Raji (cell line): Measurements from ENCODE around the gene FNDC3A.

Experiments
- POLR2A ChIP-seq: IDR thresholded peaks from 2 replicates; pipeline ENCODE4 v1.6.1; 2011; ENCODE audit warnings: low read depth, low read length, control low read depth; ENCODE audit not compliant: insufficient read depth

FNDC3A gene

DNA sequence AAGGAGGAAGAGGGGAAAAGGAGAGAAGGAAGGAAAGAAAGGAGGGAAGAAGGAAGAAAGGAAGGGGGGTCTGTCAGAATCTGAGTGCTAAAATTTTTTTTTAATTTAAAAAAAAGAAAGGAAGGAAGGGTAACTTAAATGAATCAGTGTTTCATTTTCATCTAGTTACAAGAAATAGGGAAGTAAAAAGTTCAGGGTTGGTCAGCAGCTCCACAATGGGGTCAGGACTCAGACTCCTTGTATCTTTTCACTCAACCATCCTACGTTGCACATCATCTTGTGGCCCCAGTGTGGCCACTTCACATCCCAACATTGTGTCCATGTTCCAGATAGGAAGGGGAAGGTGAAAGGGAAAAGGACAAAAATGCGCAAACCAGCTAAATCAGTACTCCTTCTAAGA lies 14.3 kb upstream of the FNDC3A start:
- no peak for TF ChIP-seq POLR2A

DNA sequence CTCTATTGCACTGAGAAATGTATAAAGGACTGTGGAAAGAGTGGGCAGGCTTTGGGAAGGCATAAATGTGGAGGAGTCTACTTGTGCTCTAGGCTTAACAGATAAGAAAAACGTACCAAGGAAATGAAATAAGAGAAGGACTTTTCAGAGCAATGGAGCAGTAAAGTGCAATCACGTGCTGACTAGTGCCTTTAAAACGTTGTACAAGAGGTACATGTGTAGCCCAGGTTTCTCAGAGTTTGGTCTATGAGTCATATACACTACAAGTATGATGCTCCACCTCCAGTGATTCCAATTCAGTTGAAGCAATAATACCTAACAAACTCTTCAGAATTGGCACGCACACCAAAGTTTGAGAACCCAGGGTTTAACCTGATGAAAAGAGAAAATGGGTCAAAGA lies 13.4 kb upstream of the FNDC3A start:
- no peak for TF ChIP-seq POLR2A

DNA sequence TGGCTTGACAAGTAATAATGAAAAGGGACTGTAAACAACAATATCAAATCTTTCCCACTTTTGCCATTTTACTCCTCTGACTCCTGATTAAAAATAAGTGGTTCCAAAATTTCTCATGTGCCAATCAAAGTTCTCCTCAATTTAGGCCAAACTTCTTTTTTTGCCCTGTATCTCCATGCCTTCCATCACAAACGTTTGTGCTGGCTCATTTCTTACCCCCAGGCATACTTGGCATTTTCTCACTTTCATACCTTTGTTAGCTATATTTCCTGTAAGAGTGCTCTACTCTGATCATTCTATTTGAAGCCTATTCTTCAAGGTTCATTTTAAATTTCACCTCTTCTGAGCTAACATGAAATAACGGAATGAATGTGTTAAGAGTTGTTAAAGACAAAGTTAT lies 10.0 kb upstream of the FNDC3A start:
- no peak for TF ChIP-seq POLR2A

DNA sequence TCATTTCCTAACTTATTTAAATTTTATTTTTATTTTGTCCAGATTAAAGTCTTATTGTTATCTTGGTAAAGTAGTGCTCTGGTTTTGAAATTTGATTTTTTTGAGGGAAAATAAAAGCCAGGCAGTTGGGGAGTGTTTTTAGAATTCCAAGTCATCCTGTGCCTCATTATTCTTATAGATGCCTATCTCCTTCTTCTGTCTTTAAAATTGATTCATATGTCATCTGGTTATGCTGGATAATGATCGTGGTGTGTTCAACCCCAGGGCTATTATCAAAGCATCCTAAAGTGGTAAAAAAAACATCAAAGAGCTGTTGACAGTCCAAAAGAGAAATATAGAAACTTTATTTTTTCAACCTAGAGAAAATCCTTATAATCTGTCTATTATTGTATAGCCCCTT lies 6.0 kb upstream of the FNDC3A start:
- TF ChIP-seq POLR2A, result no peak

DNA sequence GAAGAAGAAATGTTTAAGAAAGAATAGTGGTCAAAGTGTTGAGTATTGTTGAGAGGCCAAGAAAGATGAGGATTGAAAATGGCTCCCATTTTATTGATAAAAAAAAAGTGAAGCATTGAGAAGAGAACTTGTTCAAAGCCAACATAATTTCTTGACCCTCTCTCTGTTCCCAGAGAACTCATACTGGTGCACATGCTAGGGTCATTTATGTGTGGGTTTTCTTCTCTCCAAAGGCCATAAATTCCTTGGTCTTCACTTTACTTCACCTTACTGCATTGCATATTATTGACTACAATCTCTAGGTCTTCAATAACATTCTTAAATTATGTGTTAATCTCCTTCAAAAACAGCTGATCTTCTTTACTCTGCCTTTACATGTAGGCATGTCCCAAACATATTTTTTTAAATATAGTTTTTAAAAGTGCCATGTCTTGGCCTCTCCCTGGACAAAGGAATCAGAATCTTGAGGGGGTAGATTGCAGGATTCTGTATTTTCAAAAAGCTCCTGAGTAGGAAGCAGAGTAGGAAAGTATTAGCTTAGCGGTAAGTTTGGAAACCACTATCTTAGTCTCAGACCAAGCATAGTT lies 1.8 kb upstream of the FNDC3A start:
- no peak for TF ChIP-seq POLR2A

DNA sequence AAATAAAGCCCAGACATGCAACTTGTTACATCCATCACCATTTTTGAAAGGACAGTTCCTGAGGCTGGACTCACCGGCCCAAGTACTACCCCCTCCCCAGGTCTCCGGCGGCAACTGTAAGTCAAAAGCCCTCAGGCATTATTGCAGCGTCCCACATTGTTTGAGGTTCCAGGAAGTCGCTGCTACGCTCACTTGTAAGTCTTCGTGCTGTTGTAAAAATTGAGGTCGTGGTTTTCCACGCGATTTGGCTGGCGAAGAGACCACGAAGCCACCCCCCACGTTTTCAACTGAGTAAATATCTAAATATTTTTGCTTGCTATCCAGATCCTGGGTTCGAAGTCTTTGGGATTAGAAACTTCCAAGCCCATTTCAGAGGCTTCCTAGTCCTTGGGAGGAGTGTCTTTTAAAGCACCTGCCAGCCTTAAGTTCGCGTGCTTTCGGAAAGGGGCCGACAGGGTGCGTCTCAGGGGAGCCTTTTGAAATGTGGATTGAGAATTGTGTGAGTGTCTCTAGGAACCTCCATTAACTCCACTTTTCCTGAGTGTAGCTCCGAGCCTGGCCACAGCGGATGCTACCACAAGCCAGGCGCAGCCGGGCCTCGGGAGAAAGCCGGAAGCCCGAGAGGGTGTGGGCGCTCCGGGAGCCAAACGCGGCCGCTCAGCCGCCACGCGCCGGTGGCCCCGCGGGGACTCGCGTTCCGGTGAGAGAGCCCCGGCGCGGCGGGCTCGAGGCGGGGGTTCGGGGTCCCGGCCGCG lies 434 bp upstream of the FNDC3A start:
- no peak for TF ChIP-seq POLR2A

DNA sequence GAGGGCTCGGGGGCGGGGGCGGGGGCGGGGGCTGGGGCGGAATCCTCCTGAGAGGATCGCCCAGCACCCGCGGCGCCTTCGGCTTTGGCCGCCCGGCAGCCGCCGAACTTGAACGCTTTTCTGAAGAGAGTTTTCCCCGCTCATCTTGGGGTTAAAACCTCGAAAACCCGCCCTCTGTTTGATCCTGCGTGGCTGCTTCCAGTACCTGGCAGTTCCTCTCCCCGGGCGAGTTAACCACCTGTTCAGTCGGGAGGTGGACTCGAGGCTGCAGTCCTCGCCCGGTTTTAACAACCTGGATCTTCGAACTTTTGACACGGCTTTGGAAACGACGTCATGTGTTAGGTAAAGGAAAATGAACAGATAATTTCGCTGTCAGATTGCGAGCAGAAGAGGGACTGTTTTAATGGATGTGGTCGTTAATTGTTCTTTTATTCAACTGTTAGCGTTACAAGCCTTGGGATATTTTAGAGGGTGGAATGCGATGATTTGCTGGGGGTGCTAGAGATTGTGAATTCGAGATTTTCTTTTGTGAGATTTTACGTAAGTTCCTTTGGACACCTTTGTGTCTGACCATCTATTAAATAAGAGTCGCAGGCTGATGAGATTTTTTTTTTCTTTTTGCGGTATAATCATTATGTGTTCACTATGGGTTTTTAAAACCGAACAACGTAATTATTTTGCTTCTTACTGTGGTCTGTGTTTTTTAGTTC lies 1.0 kb downstream of the FNDC3A start:
- TF ChIP-seq POLR2A, result no peak

DNA sequence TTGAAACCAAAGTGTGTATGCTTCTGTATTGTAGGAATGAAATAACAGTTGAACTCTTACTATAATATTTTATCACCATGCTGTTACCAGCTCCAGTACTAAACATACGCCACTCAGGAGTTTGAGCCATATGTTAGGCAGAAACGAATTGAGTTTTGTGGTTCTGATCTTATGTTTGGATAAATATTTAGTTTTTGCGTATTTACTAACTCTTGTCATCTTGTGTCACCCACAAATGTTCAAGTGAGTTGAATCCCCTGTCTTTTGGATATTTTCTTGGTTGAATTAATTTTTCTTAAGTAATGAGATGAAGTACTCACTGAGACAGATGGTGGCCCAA lies 1.5 kb downstream of the FNDC3A start:
- no peak for TF ChIP-seq POLR2A

DNA sequence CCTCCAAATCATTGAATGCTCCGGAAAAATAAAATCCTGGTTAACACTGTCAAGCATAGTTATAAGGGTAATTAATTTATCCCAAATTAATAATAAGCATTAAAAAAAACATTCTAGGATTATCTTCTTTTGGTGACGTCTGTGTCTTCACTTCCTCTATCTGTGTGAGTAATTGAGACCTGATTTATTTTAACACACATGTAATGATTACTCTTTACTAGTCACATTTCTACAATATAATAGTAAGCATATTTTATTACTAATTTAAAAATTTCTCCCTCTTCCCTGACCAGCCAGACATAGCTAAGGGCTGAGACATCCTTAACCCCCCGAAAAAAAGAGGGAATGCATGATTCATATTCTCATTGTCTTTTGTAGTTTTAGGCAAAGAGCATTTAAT lies 2.3 kb downstream of the FNDC3A start:
- no peak for TF ChIP-seq POLR2A

DNA sequence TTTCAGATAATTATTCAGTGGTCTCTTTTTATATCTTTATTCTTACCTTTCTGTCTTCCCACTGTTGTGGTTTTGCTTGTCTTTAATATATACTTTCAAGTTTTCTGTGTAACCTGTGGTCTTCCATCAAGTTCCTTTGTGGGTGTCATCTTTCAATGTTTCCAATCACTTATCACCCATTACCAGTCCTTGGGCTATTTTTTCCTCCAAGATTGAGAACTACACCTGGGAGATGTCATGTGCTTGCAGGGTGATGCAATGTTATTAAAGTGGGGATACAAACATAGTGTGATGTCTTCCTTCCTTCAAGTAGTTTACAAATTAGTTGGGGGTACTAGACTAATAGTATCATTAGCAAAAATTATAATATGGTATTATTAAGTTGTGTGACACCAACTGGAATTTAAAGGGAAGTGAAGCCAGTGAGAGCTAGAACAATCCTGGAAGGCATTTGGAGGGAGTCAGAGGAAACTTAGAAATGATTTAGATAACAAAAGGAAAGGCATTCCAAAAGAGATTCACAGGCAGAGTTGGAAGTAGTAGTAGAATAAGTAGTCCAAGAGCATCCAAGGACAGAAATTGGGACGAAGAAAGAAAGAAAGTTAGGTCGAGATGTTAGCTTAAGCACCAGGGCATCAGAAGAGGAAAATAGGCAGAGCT lies 3.4 kb downstream of the FNDC3A start:
- no peak for TF ChIP-seq POLR2A

DNA sequence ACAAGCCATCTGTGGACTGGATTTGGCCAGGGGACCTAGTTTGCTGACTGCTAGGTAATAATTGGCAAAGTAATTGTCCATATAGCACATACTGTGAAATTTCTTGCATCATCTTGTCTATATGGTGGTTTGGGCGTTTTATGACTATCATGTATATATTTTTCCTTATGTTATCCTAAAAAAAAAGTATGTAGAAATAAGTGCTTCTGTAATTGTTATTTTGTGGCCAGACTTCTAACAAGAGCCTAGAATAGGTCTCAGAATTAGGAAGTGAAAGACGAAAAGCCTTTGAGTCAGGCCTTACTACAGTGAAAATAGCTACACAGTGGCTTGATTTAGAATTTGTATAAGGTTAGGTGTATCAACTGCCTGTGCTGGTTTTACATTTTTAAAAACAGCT lies 4.2 kb downstream of the FNDC3A start:
- no peak for TF ChIP-seq POLR2A

DNA sequence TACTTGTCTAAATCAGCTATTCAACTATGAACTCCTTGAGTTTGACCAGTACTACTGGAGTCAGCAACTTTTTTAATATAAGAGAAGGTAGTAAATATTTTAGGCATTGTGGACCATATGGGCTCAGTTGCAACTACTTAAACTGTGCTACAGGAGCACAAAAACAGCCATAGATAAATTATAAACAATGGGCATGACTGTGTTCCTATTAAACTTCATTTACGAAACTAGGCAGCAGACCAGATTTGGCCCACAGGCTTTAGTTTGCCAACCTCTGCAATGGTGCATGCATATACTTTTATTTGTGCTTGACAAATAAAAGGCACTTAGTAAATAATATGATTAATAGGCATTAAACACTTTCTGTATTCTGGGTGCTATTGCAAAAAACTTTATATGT lies 7.6 kb downstream of the FNDC3A start:
- TF ChIP-seq POLR2A, result no peak

DNA sequence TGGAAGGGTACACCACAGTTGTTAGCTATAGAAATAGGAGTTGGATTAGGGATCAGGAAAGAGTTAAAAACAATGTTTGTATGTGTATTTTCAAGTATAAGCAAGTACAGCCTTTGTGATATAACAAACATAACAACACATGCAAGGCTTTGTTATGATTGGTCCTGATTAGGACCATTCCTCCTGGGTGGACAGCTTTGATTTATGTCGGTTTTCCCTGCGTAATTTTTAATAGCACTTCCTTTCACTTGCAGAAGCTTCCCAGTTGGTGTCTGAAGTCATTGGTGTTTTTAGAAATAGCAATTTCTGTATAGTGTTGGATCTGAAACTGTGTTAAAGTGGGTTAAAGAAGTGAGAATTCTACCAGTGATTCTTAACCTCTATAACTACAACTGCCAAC lies 10.0 kb downstream of the FNDC3A start:
- no peak for TF ChIP-seq POLR2A

DNA sequence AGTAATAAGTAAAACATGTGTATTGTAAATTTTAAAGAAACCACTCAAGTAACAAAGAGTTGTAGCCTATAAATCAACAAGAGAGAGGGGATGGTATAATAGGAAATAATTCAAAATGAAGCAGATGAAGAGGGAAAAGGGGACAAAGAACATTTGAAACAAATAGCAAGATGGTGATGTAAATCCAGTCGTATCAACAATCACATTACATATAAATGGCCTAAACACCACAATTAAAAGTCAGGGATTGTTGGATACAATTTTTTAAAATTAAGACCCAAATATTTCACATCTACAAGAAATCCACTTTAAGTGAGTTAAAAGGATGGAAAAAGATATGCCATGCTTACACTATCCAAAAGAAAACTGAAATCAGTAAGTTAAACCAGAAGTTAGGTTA lies 15.2 kb downstream of the FNDC3A start:
- TF ChIP-seq POLR2A, result no peak

DNA sequence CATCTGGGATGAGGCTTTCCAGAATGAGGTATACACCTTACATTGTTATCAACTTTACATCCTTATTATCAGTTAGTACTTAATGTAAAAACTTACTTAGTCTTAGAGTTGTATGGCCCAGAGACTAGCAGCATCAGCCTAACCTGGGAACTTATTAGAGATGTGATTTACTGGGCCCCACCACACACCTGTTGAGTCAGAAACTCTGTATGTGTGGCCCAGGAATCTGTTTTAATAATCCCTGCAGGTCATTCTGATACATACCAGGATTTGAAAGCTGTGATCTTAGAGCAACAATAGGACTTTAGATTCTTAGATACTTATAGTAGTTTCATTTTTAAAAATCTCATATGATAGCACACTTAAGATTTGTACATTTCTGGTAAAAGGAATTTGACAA lies 17.4 kb downstream of the FNDC3A start:
- no peak for TF ChIP-seq POLR2A

DNA sequence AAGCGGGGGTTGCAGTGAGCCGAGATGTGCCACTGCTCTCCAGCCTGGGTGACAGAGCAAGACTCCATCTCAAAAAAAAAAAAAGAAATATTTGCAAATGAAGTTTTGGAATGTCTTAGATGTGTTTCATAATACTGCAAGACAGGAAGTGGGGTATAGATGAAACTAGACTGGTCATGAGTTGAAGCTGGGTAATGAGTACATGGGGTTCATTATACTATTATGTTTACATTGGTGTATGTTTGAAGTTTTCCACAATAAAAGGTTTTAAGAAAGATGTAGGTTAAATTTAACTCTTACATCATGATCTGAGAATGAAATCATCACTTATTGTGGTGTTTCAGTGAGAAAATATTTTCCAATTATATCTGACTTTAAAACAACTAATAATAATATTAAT lies 19.0 kb downstream of the FNDC3A start:
- no peak for TF ChIP-seq POLR2A

DNA sequence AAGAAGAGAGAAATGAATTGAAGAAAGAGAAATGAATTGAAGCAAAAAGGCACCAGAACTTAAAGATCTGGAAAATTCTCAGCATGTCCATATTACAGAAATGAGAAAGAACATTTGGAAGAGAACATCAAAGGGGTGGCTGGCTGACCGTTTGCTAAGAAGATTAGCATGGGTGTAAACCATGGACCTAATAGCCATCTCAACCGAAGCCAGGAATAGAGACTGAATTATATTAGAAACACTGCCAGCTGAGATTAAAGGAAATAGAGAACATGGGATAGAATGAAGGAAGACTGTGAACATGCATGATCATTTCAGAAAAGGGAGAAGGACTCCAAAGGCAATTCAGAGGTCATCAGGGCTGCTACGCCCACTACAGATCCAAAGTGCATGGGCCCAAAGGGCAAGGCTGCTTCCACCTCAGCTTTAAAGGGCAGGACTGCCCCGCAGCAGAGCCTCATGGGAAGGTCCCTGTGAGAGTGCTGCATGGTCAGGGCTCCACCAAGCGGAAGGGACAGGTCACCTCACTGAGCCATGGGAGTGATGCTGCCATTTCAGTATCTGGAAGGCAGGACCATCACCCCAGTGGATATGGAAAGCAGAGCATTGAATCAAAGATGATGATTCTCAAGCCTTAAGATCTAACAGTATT lies 23.1 kb downstream of the FNDC3A start:
- TF ChIP-seq POLR2A, result no peak
